Progenitor cell of endocrine pancreas (in vitro differentiated cells): Measurements from ENCODE around the gene FAT1. TPM values are rescaled to one million over a fixed set of nuclear protein-coding genes. Genes with fewer than 3 reads are reported as not detected.

Experiments
- DNase-seq: peaks from one replicate; pipeline ENCODE4 v3.0.0; 2021; ENCODE audit warnings: low spot score; ENCODE audit not compliant: unreplicated experiment
- H3K27ac Mint-ChIP-seq: 2 replicates; pipeline ENCODE4 v1.8.0; 2021; ENCODE audit warnings: mild to moderate bottlenecking, moderate library complexity, mixed read lengths
- H3K27me3 Mint-ChIP-seq: 2 replicates; pipeline ENCODE4 v1.8.0; 2021; ENCODE audit warnings: mixed read lengths
- H3K36me3 Mint-ChIP-seq: 2 replicates; pipeline ENCODE4 v1.8.0; 2022; ENCODE audit warnings: mixed read lengths; ENCODE audit not compliant: insufficient read depth
- H3K4me1 Mint-ChIP-seq: 2 replicates; pipeline ENCODE4 v1.8.0; 2021; ENCODE audit warnings: low read depth, mixed read lengths
- H3K4me3 Mint-ChIP-seq: 2 replicates; pipeline ENCODE4 v1.8.0; 2021; ENCODE audit warnings: low read depth, mild to moderate bottlenecking, moderate library complexity, mixed read lengths
- H3K9me3 Mint-ChIP-seq: 2 replicates; pipeline ENCODE4 v1.8.0; 2021; ENCODE audit warnings: low read depth, mixed read lengths
- total RNA-seq: library from RNA; stranded (reverse); gene quantifications from 2 replicates; pipeline ENCODE4 v1.2.1, GENCODE V29; 2021
- TF ChIP-seq, protein P1 (sequence below): fragments of 200-600 bp; sonication (generic); IDR thresholded peaks from one replicate; pipeline ENCODE4 v1.5.0; 2021; ENCODE audit warnings: antibody characterized with exemption, mild to moderate bottlenecking; ENCODE audit not compliant: unreplicated experiment

Gene FAT1
- total RNA-seq, 1 donor from 2014 or later, result 264 TPM

DNA sequence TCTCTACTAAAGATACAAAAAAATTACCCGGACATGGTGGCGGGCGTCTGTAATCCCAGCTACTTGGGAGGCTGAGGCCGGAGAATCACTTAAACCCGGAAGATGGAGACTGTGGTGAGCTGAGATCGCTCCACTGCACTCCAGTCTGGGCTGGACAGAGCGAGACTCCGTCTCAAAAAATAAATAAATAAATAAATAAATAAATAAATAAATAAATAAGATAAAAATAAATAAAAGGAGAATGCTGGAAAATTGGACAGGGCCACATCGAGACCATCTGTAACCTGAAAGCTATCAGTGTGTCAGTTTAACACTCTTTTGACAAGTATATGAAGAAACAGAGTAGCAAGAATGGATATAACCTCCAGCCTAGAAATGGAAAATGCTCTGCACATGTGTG lies 15.7 kb upstream of the FAT1 start:
- Mint-ChIP-seq H3K27ac (no peak overlapping the region), H3K4me3 (no peak overlapping the region), H3K36me3 (no peaks in the 10 kb centered on the region), H3K27me3 (peaks cover under 1% of the 10 kb centered on the region), H3K9me3 (no peaks in the 10 kb centered on the region), H3K4me1 (peaks cover 11% of the 10 kb centered on the region)
- DNase-seq, result no peak
- TF ChIP-seq, protein P1, sequence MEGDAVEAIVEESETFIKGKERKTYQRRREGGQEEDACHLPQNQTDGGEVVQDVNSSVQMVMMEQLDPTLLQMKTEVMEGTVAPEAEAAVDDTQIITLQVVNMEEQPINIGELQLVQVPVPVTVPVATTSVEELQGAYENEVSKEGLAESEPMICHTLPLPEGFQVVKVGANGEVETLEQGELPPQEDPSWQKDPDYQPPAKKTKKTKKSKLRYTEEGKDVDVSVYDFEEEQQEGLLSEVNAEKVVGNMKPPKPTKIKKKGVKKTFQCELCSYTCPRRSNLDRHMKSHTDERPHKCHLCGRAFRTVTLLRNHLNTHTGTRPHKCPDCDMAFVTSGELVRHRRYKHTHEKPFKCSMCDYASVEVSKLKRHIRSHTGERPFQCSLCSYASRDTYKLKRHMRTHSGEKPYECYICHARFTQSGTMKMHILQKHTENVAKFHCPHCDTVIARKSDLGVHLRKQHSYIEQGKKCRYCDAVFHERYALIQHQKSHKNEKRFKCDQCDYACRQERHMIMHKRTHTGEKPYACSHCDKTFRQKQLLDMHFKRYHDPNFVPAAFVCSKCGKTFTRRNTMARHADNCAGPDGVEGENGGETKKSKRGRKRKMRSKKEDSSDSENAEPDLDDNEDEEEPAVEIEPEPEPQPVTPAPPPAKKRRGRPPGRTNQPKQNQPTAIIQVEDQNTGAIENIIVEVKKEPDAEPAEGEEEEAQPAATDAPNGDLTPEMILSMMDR, result no peak

GRCh38 chr4:186738421-186738820 lies 14.8 kb upstream of the FAT1 start:
- no peak overlapping the region for H3K27ac Mint-ChIP-seq
- no peaks in the 10 kb centered on the region for H3K36me3 Mint-ChIP-seq
- H3K27me3 Mint-ChIP-seq, result peaks cover 8% of the 10 kb centered on the region
- H3K4me3 Mint-ChIP-seq, result no peak overlapping the region
- H3K4me1 Mint-ChIP-seq, result peaks cover 15% of the 10 kb centered on the region
- TF ChIP-seq, protein P1, result no peak
- H3K9me3 Mint-ChIP-seq, result no peaks in the 10 kb centered on the region
- no peak for DNase-seq

GRCh38 chr4:186737427-186737826 lies 13.8 kb upstream of the FAT1 start:
- H3K4me3 Mint-ChIP-seq, result no peak overlapping the region

GRCh38 chr4:186736466-186736865 lies 12.8 kb upstream of the FAT1 start:
- H3K27ac Mint-ChIP-seq, result no peak overlapping the region
- H3K9me3 Mint-ChIP-seq, result no peaks in the 10 kb centered on the region
- TF ChIP-seq, protein P1, result no peak
- DNase-seq, result no peak
- H3K4me3 Mint-ChIP-seq, result no peak overlapping the region
- no peaks in the 10 kb centered on the region for H3K36me3 Mint-ChIP-seq
- peaks cover 8% of the 10 kb centered on the region for H3K27me3 Mint-ChIP-seq
- peaks cover 16% of the 10 kb centered on the region for H3K4me1 Mint-ChIP-seq

More at GRCh38 chr4:186737427-186737826, 13.8 kb upstream of the FAT1 start:
- H3K36me3 Mint-ChIP-seq, result no peaks in the 10 kb centered on the region
- TF ChIP-seq, protein P1, result no peak
- DNase-seq, result no peak
- H3K27me3 Mint-ChIP-seq, result peaks cover 8% of the 10 kb centered on the region
- H3K4me1 Mint-ChIP-seq, result peaks cover 16% of the 10 kb centered on the region
- no peaks in the 10 kb centered on the region for H3K9me3 Mint-ChIP-seq
- H3K27ac Mint-ChIP-seq, result no peak overlapping the region

DNA sequence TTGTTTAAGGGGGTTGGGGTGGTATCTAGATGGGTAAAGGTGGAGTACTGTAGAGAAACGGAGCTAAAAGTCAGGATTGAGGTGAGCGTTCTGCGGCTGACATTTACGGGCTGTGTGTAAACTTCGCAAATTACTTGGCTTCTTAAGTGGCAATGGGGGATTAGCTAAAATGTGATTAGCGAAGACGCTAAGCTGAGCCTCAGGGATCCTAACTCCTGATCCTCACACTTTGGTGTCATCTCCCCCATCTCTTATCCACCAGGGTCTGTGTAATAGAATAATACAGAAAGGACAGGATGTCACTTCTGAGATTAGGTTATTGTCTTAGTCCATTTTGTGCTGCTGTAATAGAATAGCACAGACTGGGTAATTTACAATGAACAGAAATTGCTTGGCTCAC lies 10.6 kb upstream of the FAT1 start:
- Mint-ChIP-seq H3K4me3 (no peak overlapping the region), H3K27ac (no peak overlapping the region), H3K27me3 (peaks cover 8% of the 10 kb centered on the region), H3K9me3 (no peaks in the 10 kb centered on the region), H3K36me3 (no peaks in the 10 kb centered on the region), H3K4me1 (peaks cover 16% of the 10 kb centered on the region)
- DNase-seq, result no peak
- TF ChIP-seq, protein P1, result no peak
